MM.1S (cell line): ENCODE measurements around the gene DOCK4.

Experiments used
- DNase-seq: peaks from one replicate; pipeline ENCODE4 v3.0.0-alpha.2; 2015
- H2AFZ ChIP-seq: fragments of 300-600 bp; sonication (generic); 2 replicates; pipeline ENCODE4 v1.6.0; 2016; ENCODE audit warnings: antibody characterized with exemption, low read length
- H3F3A ChIP-seq: fragments of 300-600 bp; sonication (generic); 2 replicates; pipeline ENCODE4 v1.6.1; 2016; ENCODE audit warnings: mild to moderate bottlenecking, antibody characterized with exemption, low read length, moderate library complexity, mixed read lengths; ENCODE audit not compliant: insufficient read depth
- H3K27ac ChIP-seq: fragments of 300-600 bp; sonication (generic); 2 replicates; pipeline ENCODE4 v1.5.1; 2016; ENCODE audit warnings: mild to moderate bottlenecking, low read length
- H3K27me3 ChIP-seq: fragments of 300-600 bp; sonication (generic); replicated peaks from 2 replicates; pipeline ENCODE4 v1.6.0; 2016; ENCODE audit warnings: low read length; ENCODE audit not compliant: insufficient read depth
- H3K36me3 ChIP-seq: fragments of 300-600 bp; sonication (generic); replicated peaks from 2 replicates; pipeline ENCODE4 v1.6.1; 2016; ENCODE audit warnings: mild to moderate bottlenecking, low read length, mixed read lengths; ENCODE audit not compliant: insufficient read depth
- H3K4me1 ChIP-seq: fragments of 300-600 bp; sonication (generic); 2 replicates; pipeline ENCODE4 v1.6.1; 2016; ENCODE audit warnings: low read length, mixed read lengths
- H3K4me2 ChIP-seq: fragments of 300-600 bp; sonication (generic); 2 replicates; pipeline ENCODE4 v1.6.0; 2016; ENCODE audit warnings: low read depth, low read length
- H3K4me3 ChIP-seq: fragments of 300-600 bp; sonication (generic); 2 replicates; pipeline ENCODE4 v1.5.1; 2016; ENCODE audit warnings: low read length, mixed read lengths
- H3K79me2 ChIP-seq: fragments of 300-600 bp; sonication (generic); 2 replicates; pipeline ENCODE4 v1.6.1; 2016; ENCODE audit warnings: mixed run types, low read length, mixed read lengths
- H3K9ac ChIP-seq: fragments of 300-600 bp; sonication (generic); 2 replicates; pipeline ENCODE4 v1.6.1; 2016; ENCODE audit warnings: low read length, mixed read lengths
- H3K9me2 ChIP-seq: fragments of 300-600 bp; sonication (generic); replicated peaks from 2 replicates; pipeline ENCODE4 v1.6.1; 2016; ENCODE audit warnings: mild to moderate bottlenecking, low read length, mixed read lengths; ENCODE audit not compliant: insufficient read depth
- H3K9me3 ChIP-seq: fragments of 300-600 bp; sonication (generic); replicated peaks from 2 replicates; pipeline ENCODE4 v1.6.1; 2016; ENCODE audit warnings: mild to moderate bottlenecking, low read length, mixed read lengths; ENCODE audit not compliant: insufficient read depth
- H4K20me1 ChIP-seq: fragments of 300-600 bp; sonication (generic); 2 replicates; pipeline ENCODE4 v1.6.1; 2016; ENCODE audit warnings: mild to moderate bottlenecking, low read length, moderate library complexity, mixed read lengths; ENCODE audit not compliant: insufficient read depth
- EZH2 ChIP-seq: fragments of 300-600 bp; sonication (generic); optimal IDR thresholded peaks from 2 replicates; pipeline ENCODE3; 2017; ENCODE audit warnings: low read depth, mild to moderate bottlenecking, antibody characterized with exemption, low read length, mixed read lengths
- EZH2phosphoT487 ChIP-seq: fragments of 300-600 bp; sonication (generic); IDR thresholded peaks from 2 replicates; pipeline ENCODE4 v1.6.1; 2018; ENCODE audit warnings: antibody characterized with exemption, low read length
- TF ChIP-seq, protein P1 (sequence below): fragments of 300-600 bp; sonication (generic); IDR thresholded peaks from 2 replicates; pipeline ENCODE4 v1.5.1; 2016; ENCODE audit warnings: antibody characterized with exemption, low read length, mixed read lengths

The DOCK4 gene

DNA sequence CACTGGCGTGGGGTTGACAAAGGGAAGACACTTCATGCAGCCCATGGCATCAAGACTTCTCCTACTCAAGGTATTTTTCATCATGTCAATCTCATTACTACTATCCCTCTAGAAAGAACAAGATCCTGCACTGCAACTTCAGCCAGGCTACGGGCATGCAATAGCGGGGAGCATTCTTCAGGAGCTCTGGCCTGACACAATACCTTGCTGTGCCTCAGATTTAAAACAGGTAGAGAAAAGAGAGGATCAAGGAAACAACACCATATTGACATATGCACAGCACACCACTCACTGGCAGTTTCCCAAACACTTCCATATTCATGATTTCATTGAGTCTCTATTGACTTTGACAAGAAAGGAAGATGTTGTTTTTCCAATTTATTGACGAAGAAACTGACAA, 51.5 kb downstream of the DOCK4 start:
- DNase-seq: no peak
- H3K79me2 ChIP-seq: peaks cover 85% of the 10 kb centered on the region

DNA sequence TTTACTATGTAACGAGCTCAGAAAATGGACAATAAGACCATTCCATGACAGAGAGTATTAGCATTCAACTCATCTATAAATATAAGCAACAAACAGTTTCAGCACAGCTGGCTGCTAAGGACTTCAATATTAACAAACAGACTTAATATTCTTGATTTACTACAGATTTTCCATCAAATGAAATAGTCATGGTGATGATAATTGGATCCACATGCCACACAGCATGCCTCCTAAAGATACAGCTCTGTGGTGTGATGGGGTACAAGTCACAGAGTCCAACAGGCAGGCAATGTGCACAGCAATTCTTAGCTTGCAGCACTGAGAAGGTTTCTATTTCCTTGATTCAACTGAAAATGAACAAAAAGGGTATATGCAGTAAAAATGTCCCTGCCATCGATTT, 54.0 kb downstream of the DOCK4 start:
- H3K79me2 ChIP-seq: peaks cover 86% of the 10 kb centered on the region
- no peaks in the 10 kb centered on the region for H4K20me1 ChIP-seq
- H3K9me2 ChIP-seq: no peaks in the 10 kb centered on the region
- no peak overlapping the region for H3K27ac ChIP-seq
- H3K27me3 ChIP-seq: no peaks in the 10 kb centered on the region
- no peaks in the 10 kb centered on the region for H3F3A ChIP-seq
- H2AFZ ChIP-seq: no peak overlapping the region
- TF ChIP-seq, protein P1, sequence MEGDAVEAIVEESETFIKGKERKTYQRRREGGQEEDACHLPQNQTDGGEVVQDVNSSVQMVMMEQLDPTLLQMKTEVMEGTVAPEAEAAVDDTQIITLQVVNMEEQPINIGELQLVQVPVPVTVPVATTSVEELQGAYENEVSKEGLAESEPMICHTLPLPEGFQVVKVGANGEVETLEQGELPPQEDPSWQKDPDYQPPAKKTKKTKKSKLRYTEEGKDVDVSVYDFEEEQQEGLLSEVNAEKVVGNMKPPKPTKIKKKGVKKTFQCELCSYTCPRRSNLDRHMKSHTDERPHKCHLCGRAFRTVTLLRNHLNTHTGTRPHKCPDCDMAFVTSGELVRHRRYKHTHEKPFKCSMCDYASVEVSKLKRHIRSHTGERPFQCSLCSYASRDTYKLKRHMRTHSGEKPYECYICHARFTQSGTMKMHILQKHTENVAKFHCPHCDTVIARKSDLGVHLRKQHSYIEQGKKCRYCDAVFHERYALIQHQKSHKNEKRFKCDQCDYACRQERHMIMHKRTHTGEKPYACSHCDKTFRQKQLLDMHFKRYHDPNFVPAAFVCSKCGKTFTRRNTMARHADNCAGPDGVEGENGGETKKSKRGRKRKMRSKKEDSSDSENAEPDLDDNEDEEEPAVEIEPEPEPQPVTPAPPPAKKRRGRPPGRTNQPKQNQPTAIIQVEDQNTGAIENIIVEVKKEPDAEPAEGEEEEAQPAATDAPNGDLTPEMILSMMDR: no peak
- TF ChIP-seq EZH2 (no peak), EZH2phosphoT487 (no peak)
- H3K9ac ChIP-seq: no peak overlapping the region
- H3K4me2 ChIP-seq: no peak overlapping the region
- DNase-seq: no peak
- no peak overlapping the region for H3K4me3 ChIP-seq
- H3K36me3 ChIP-seq: no peaks in the 10 kb centered on the region
- H3K9me3 ChIP-seq: no peaks in the 10 kb centered on the region
- no peaks in the 10 kb centered on the region for H3K4me1 ChIP-seq

More for the DNA sequence above, 51.5 kb downstream of the DOCK4 start:
- H3K27ac ChIP-seq: no peak overlapping the region
- TF ChIP-seq EZH2phosphoT487 (no peak), EZH2 (no peak)
- TF ChIP-seq, protein P1: no peak
- H4K20me1 ChIP-seq: no peaks in the 10 kb centered on the region
- H3K4me2 ChIP-seq: no peak overlapping the region
- no peak overlapping the region for H2AFZ ChIP-seq
- no peak overlapping the region for H3K4me3 ChIP-seq
- H3K9me2 ChIP-seq: no peaks in the 10 kb centered on the region
- H3K9me3 ChIP-seq: no peaks in the 10 kb centered on the region
- H3K27me3 ChIP-seq: no peaks in the 10 kb centered on the region
- no peaks in the 10 kb centered on the region for H3K36me3 ChIP-seq
- H3K4me1 ChIP-seq: no peaks in the 10 kb centered on the region
- no peak overlapping the region for H3K9ac ChIP-seq
- H3F3A ChIP-seq: no peaks in the 10 kb centered on the region

GRCh38 chr7:112150823-112151641, 55.2 kb downstream of the DOCK4 start:
- TF ChIP-seq EZH2phosphoT487 (no peak), EZH2 (no peak)
- TF ChIP-seq, protein P1: no peak
- H3K9ac ChIP-seq: no peak overlapping the region
- no peaks in the 10 kb centered on the region for H3K9me2 ChIP-seq
- H3K9me3 ChIP-seq: no peaks in the 10 kb centered on the region
- no peaks in the 10 kb centered on the region for H3F3A ChIP-seq
- no peaks in the 10 kb centered on the region for H3K27me3 ChIP-seq
- no peak for DNase-seq
- H3K36me3 ChIP-seq: no peaks in the 10 kb centered on the region
- H3K4me2 ChIP-seq: no peak overlapping the region
- no peaks in the 10 kb centered on the region for H4K20me1 ChIP-seq
- no peak overlapping the region for H3K27ac ChIP-seq
- peaks cover 87% of the 10 kb centered on the region for H3K79me2 ChIP-seq
- H3K4me3 ChIP-seq: no peak overlapping the region
- H2AFZ ChIP-seq: no peak overlapping the region
- no peaks in the 10 kb centered on the region for H3K4me1 ChIP-seq
